NCI-H345 treated with DMSO at 0.1 percent for 48 hours (cell line): ENCODE data around the gene MTMR8.

Source experiments
- DNase-seq: peaks from one replicate; lab custom pipeline; 2025; ENCODE audit not compliant: unreplicated experiment; lab: John Stamatoyannopoulos, UW

MTMR8 gene

GRCh38 chrX:64313624-64314023 lies 81.6 kb downstream of the MTMR8 start:
- no peak for DNase-seq

- DNase-seq, result no peak
These were observed 88.5 kb downstream of the MTMR8 start for GRCh38 chrX:64306712-64307111.

- no peak for DNase-seq
These were observed 104.1 kb downstream of the MTMR8 start for GRCh38 chrX:64291123-64291522.

- DNase-seq, result no peak
These were observed 130.0 kb downstream of the MTMR8 start for GRCh38 chrX:64265265-64265664.

- DNase-seq, result no peak
These were observed 164.9 kb downstream of the MTMR8 start, which contains the start of gene ASB12 for GRCh38 chrX:64230123-64230970. ASB12 (minus strand) TSS chrX:64230607; CDS start chrX:64225650, 4,957 bp downstream.

GRCh38 chrX:64229154-64229553 lies 166.1 kb downstream of the MTMR8 start:
- no peak for DNase-seq
